IPS-20b (cell line): ENCODE measurements around the gene CD302.

ENCODE experiments used
- H3K27ac ChIP-seq: one replicate; pipeline ENCODE4 v1.5.1; 2013; ENCODE audit warnings: low read length
- H3K27me3 ChIP-seq: 2 replicates; pipeline ENCODE4 v1.6.1; 2013; ENCODE audit warnings: mild to moderate bottlenecking, low read length, inconsistent platforms; ENCODE audit not compliant: insufficient read depth
- H3K36me3 ChIP-seq: 2 replicates; pipeline ENCODE4 v1.6.1; 2013; ENCODE audit warnings: low read depth, mild to moderate bottlenecking, inconsistent platforms, low read length, moderate library complexity; ENCODE audit not compliant: insufficient read depth
- H3K4me1 ChIP-seq: 2 replicates; pipeline ENCODE4 v1.6.1; 2013; ENCODE audit warnings: mild to moderate bottlenecking, control low read depth, inconsistent platforms, low read length, moderate library complexity; ENCODE audit not compliant: insufficient read depth
- H3K4me3 ChIP-seq: 2 replicates; pipeline ENCODE4 v1.5.1; 2013; ENCODE audit warnings: mild to moderate bottlenecking, low read length, inconsistent platforms
- H3K9ac ChIP-seq: 2 replicates; pipeline ENCODE4 v1.6.1; 2013; ENCODE audit warnings: low read depth, mild to moderate bottlenecking, inconsistent platforms, low read length, moderate library complexity
- H3K9me3 ChIP-seq: 2 replicates; pipeline ENCODE4 v1.6.1; 2013; ENCODE audit warnings: mild to moderate bottlenecking, low read depth, low read length, inconsistent platforms; ENCODE audit not compliant: insufficient read depth

Gene CD302

GRCh38 chr2:159720676-159721075, 77.3 kb downstream of the CD302 start:
- no peak overlapping the region for H3K4me3 ChIP-seq
- H3K36me3 ChIP-seq = peaks cover 69% of the 10 kb centered on the region
- no peak overlapping the region for H3K9ac ChIP-seq
- peaks cover 3% of the 10 kb centered on the region; the same call in 1 of the 2 replicates for H3K4me1 ChIP-seq
- H3K27ac ChIP-seq = no peak overlapping the region
- H3K9me3 ChIP-seq = no peaks in the 10 kb centered on the region
- H3K27me3 ChIP-seq = no peaks in the 10 kb centered on the region
